T-helper 9 cell (primary cell): ENCODE data around the gene PTGFRN.

ENCODE experiments used
- DNase-seq: peaks from one replicate; pipeline ENCODE4 v3.0.0-alpha.2; 2020

The PTGFRN gene

DNA sequence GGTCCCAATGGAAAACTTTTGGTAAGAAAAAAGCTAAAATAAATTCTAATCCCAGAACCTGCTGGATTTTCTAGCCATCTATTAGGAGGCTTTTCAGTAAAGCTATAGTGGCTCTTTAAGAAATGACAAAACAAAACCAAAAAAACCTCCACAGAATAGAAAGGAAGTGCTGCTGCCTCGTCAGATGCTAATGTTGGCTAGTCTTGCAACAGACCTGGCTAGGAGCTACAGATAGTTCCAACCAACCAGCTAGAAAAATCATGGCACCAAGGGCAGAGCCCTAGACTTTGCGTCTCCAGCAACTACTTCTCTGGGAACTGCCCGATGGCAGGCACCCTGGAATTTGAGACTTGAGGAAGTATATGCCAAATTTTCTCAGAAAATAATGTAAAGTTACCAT is 99.4 kb downstream of the PTGFRN start:
- DNase-seq, result no peak

DNA sequence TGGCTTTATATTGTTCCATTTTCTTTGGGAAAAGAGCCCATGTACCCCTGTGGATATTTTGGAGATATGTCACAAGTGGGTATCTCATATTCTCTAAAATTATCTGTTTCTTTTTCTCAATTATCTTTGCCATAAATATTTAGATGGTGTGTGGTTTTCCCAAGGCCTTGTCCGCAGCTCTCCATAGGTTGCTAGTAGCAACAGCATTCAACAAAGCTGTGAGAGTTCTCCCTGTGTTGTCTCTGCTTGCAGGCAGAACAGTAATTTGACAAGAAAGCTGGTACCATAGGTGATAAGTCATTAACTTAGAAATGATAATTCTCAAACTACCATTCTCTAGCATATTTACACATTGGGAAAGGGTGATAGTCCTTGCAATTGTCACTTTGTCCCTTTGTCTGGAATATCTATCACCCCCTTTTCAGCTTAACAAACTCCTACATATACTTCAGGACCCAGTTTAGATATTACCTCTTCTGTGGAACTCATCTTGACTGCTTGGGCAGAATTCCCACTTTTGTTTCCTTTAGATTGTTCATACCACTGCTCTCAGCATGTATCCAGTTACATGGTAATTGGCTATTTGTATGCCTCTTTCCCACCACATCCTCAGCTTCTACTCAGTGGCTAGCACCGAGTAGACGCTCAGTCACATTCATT is 100.7 kb downstream of the PTGFRN start:
- no peak for DNase-seq

DNA sequence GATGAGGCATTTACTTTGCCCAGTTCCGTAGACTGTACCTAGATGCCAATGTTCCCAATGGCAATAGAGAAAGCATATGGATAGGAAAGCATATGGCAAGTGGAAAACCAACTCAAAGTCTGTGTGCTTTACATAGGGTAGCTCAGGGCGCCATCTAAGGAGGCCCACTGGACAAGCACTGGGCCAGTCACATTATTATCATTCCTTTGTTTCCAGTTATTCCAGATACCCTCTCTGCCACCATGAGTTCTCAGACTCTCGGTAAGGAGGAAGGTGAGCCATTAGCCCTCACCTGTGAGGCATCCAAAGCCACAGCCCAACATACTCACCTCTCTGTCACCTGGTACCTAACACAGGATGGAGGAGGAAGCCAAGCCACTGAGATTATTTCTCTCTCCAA is 101.6 kb downstream of the PTGFRN start:
- no peak for DNase-seq

DNA sequence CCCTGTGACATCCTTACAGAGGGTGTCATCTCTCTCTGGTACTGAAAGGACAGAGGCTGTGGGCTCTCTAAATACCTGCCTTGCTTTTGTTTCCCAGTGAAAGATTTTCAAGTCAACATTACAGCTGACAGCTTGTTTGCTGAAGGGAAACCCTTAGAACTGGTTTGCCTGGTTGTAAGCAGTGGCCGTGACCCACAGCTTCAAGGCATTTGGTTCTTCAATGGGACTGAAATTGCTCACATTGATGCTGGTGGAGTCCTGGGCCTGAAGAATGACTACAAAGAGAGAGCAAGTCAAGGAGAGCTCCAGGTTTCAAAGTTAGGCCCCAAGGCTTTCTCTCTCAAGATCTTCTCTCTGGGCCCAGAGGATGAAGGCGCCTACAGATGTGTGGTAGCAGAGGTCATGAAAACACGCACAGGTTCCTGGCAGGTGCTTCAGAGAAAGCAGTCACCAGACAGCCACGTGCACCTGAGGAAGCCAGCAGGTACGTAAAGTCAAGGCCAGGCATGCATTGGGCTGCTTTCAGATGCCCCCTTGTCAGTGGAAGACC is 103.7 kb downstream of the PTGFRN start:
- DNase-seq, result no peak

DNA sequence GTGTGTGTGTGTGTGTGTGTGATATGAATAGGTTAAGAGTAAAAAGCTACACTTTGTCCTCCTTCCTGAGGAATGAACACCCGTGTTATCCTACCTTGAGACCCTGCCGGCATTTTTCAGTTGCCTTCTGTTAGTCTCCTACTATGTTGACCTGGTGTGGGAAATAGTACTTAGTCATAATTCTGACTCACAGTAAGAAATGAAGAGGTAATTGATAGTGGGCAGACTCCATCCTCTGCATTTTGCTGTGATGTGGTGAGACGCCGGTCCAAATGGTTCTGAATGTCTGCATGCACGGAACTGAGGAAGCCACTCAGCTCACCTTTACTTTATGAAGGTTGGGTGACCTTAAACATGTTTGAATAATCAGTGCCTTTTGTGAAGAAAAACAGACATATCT is 104.5 kb downstream of the PTGFRN start:
- no peak for DNase-seq

DNA sequence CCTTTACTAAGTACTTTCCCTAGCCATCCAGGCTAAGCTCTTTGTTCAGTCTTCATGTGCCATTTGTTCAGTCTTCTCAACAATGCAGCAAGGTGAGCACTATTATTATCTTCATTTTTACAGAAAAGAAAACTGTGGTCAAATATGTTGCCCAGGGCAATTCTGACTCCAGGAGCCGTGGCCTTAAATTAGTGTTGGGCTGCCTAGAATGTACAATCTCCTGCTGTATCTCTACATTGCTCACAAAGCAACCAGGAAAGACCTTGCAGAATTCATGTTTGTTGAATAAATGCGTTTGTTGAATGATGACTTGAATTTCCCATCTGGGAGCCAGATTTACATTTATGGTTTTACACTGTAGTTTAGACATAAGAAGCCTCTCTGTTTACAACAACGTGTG is 106.0 kb downstream of the PTGFRN start:
- DNase-seq, result no peak

DNA sequence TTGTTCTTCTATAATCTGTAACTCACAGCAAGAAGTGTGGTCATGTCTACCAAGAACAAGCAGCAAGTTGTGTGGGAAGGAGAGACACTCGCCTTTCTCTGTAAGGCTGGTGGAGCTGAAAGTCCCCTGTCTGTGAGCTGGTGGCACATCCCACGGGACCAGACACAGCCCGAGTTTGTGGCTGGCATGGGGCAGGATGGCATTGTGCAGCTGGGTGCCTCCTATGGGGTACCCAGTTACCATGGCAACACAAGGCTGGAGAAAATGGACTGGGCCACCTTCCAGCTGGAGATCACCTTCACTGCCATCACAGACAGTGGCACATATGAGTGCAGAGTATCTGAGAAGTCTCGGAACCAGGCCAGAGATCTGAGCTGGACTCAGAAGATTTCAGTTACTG is 107.3 kb downstream of the PTGFRN start:
- no peak for DNase-seq

DNA sequence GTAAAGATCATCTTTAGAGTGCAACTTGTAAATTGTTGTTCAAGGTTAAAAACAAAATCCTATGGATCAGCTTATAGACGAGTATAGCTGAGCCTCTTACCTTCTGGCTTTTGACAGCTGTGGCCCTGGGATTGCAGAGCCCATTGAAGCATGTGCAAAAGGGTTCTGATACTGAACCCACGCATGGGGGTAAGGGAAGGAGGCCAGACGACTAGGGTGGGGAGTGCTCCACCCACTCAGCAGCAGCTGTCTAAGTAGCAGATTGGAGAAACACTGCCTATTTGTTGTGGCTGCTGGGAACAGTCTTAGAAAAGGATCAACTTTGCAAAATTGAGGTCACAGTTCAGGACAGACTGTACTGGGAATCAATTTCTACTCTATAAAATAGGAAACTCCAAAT is 107.9 kb downstream of the PTGFRN start:
- DNase-seq, result no peak

DNA sequence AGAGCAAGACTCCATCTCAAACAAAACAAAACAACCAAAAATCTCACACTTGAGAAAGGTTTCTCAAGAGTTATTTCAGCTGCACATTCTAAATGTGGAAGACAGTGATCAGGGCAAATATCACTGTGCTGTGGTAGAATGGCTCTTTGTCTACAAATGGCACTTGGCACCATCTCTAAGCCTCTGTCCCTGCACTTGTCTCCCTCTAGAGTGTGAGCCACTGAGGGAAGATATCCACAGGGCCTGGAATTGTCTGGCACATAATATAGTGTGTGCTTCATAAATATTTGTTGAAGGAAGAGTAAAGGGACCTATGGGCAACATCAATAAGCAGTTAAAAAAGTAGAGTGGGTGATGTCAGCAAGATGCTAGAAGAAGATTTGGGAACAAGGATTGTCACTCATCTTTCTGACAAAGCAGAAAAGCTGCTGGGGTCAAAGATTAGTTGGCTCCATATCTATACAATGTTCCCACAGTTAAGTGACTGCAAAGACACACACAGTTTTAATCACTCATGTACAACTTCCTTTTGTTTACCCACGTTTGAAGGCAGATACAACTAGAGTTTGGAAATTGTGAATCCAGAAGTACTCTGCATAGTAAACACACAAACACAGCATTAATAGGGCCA is 110.9 kb downstream of the PTGFRN start:
- DNase-seq, result no peak

DNA sequence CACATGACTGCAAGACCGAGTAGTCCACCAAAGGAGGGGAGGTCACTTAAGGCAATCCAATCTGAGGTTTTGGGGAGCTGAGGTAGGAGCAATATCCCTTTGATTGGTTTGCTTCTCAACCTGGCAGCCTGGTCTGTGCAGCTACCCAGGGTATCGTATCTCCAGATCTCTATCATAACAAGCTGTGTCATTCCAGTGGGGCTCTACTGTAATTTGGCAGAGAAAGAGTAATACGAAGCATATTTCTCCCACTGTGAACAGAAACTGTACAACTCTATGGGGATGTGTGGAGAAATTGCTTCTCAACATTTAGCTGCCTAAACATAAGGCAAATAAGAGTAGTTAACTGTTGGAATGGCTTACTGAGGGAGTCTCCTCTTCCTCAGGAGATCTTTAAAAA is 112.4 kb downstream of the PTGFRN start:
- DNase-seq, result no peak

DNA sequence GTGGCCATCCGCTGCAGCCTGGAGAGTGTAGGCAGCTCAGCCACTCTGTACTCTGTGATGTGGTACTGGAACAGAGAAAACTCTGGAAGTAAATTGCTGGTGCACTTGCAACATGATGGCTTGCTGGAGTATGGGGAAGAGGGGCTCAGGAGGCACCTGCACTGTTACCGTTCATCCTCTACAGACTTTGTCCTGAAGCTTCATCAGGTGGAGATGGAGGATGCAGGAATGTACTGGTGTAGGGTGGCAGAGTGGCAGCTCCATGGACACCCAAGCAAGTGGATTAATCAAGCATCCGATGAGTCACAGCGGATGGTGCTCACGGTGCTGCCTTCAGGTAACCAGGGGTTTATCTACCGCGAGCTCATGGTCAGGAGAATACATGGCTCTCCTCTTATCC is 115.9 kb downstream of the PTGFRN start:
- DNase-seq, result no peak

DNA sequence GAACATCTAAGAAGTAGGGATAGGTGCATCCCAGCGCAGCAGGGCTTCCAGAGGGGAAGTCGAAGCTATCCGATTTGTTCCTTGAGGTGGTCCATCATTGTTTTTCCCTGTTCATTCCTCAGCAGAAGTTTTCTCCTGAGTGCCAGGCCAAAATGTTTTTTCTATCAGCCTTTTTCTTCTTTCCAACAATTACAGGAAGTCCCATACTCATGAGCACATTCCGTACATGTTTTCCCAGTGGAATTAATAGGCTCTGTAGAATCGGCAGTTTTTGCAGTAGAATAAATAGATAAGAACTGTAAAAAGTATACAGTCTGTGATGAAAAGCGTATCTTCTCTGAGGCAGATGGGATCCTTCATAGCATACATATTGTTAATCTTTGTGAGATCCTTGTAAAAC is 116.6 kb downstream of the PTGFRN start:
- no peak for DNase-seq

DNA sequence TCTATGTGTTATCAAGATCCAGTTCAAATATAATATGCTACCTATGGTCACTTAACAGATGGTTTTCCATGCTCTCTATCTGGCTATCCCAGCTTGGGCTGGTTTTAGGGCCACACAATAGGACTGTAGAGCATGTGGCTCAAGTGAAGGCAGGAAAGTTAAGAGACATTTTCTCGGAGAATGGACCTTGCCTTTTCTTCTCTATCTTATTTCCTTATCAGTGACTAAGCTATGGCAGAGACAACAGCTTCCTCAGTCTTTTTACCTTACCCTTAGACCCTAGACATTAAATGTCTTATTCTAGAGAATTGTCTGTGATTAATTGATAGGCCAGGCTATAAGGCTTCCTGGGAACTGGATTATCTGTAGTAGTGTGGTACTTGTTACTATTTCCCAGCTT is 120.0 kb downstream of the PTGFRN start:
- no peak for DNase-seq

DNA sequence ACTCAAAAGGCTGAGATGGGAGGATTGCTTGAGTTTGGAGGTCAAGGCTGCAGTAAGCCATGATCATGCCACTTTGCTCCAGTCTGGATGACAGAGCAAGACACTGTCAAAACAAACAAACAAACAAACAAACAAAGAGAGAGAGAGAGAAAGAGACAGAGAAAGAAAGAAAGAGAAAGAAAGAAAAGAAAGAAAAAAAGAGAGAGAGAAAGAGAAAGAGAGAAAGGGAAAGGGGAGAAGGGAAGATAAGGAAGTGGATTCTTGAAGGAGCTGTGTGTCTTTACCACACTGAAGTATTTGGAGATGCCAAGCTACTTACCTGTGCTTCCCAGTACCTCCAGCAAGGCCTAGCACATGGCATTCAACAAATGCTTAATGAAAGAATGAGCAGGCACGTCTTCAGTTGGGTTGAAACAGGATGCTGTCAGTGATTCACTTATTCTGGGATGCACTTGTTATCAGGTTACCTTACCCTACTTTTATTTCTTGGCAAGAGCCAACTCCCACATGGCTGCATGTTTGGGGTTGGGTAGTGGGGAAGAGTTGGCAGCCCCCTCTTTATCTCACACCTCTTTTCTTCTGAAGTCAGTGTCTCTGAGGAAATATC is 120.7 kb downstream of the PTGFRN start:
- DNase-seq, result no peak

DNA sequence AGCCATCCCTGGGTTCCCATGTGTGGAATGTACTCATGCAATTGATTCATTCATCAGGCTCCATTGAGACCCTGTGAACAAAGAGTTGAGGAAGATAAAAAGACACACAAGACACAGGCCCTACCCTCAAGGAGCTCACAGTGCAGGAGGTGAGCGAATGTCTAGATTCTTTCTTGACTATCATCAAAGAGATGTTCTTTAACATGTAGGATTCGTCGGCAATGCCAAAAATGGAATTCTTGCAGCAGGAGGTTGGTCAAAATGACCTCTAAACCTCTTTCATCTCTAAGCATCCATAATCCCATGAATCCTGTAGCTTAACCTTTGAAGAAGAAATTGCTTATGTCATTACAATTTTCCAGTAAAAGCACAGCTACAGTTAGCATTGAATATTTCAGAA is 122.5 kb downstream of the PTGFRN start:
- no peak for DNase-seq

DNA sequence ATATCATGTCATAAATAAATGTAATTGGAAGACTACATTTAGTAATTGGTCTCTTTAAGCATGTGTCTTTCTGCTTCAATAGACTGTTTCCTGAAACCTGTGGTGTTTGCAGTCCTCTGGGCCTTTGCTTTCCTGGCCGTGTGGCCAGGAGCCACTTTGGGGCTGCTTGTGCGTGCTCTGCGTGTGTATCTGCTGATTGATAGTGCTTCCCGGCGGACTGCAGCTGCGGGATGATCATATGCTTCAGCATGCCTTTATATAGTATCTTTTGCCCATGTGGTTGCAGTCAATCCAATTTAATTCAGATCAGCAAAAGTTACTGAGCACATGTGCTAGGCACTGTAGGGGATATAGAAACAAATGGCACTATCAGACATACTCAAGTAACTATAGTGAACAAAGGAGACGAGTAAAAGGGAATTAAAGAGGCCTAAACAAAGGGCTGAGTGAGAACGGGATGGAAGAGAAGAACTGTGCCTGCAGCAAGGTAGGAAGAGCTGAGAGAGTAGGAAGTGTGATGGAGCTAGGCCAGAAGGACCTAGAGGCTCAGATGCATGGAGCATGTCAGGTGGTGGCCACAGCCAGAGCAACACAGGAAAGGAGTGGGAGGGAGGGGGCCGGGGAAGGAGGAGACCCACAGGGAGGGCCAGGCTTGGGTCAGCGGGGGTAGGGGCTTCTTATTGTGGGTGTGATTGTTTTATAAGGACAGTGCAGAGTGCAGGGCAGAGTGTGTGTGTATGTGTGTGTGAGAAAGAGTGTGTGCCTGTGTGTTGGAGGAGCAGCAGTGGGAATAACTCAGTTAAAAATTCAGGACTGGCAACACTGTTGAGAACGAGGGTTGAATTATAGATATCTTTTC is 123.2 kb downstream of the PTGFRN start:
- DNase-seq, result no peak

DNA sequence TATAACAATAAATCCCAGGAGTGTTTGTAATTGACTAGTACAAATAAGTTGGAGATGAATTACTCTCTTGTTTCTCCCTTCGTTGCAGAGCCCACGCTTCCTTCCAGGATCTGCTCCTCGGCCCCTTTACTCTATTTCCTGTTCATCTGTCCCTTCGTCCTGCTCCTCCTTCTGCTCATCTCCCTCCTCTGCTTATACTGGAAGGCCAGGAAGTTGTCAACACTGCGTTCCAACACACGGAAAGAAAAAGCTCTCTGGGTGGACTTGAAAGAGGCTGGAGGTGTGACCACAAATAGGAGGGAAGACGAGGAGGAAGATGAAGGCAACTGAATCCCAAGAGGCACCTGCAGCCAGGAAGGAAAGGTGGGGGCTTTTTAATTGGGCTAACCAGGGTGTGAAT is 124.1 kb downstream of the PTGFRN start:
- no peak for DNase-seq

DNA sequence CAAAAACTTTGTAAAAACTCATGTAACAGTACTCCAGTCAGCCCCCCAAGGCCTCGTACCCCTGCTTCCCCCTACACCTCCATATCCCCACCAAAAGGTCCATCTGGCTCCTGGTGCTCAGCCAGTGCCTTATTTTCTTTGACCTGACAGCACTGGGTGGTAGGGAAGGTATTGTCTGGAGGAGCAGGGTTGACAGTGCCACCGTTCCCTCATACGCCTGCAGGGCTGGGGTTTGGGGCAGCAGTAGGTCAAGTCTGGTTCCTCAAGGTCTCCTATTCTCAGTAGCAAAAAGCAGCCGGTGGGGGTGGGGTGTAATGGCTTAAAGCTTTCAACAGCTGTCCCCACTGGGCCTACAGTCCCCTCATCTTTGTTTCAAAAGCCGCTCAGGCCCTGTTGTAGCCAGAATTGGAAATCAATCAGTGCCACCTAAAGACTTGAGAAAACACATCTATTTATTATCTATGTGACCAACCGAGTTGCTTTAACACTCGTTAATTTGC is 125.1 kb downstream of the PTGFRN start:
- no peak for DNase-seq

DNA sequence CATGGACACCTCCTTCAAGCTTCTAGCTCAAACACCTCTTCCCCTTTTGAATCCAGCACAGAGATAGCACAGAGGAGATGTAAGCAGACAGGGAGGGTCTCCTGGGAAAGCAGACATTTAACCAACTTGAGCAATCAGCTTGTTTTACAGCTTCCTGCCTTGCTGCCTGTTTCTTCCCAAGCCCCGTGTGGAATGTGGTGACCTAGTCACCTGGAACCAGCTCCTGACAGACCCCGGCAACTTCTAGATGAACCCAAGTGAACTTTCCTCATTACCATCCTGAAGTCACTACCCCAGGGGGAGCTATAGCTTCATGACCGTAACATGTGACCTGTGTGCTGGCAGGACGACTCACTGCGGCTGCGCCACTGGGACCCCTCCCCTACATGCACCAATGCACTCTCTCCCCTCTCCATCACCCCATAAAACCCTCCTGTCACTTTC is 126.3 kb downstream of the PTGFRN start:
- DNase-seq, result no peak

DNA sequence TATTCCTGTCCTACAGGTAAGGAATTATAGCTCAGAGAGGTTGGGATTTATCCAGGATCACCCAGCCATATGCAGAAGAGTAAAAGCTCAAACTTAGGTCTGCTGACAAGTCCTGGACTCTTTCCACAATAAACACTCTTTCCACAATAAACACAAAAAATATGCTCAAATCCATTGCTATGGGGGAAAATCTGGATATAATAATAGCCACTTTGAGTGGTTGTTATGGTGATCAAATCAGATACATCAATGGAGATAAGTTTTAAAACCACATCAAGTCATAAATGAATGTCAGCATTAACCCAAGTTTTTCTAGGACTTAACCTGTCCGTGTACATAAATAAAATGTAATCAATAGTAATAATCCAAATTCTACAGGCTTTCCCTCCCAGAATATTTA is 128.1 kb downstream of the PTGFRN start:
- no peak for DNase-seq

DNA sequence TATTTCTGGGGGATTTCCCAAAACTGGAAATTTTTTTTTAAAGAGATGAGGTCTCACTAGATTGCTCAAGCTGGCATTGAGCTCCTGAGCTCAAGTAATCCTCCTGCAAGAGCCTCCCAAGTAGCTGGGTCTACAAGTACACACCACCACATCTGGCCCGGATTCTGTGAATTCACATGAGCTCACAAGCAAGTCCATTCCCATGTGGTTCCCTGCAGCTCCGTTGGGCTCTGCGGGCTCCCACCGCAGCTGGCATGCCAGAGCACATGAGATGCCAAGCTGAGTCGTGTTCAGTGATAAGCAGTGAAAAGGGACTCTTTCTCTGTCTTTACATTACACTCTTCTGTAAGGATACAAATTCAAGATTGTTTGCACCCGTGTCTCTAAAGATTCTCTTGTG is 128.5 kb downstream of the PTGFRN start:
- no peak for DNase-seq
